ENCODE results near the gene P2RY11. TPM values are rescaled to one million over a fixed set of nuclear protein-coding genes. Genes with fewer than 3 reads are reported as not detected.

The P2RY11 gene
- total RNA-seq, 1 donor from 2014 or later: 19.3 TPM

GRCh38 chr19:10105509-10106099, 5.9 kb upstream of the P2RY11 start:
- Mint-ChIP-seq H3K4me3 (ENCODE audit: unreplicated experiment) (peak overlapping the region; percentile 95), H3K4me1 (ENCODE audit: low read depth, unreplicated experiment) (peaks cover 9% of the 10 kb centered on the region), H3K9me3 (ENCODE audit: unreplicated experiment) (no peaks in the 10 kb centered on the region), H3K27ac (ENCODE audit: unreplicated experiment) (peak overlapping the region; percentile 58), H3K36me3 (ENCODE audit: low read depth, unreplicated experiment) (peaks cover 5% of the 10 kb centered on the region), H3K27me3 (ENCODE audit: low read depth, unreplicated experiment) (no peaks in the 10 kb centered on the region)
- H3K27me3 ChIP-seq (ENCODE audit: insufficient read depth, low read length): no peaks in the 10 kb centered on the region
- H4K20me1 ChIP-seq (ENCODE audit: insufficient read depth, low read length): peaks cover 27% of the 10 kb centered on the region
- peaks cover 13% of the 10 kb centered on the region for H3K36me3 ChIP-seq (ENCODE audit: insufficient read depth, low read length)
- no peak for DNase-seq (ENCODE audit: low read depth)
- H3K27ac ChIP-seq (ENCODE audit: low read depth, low read length): peak overlapping the region; percentile 78
- no peak for FAIRE-seq
- peak overlapping the region; percentile 98 for H3K4me2 ChIP-seq (ENCODE audit: low read length)
- peaks cover 43% of the 10 kb centered on the region for H3K79me2 ChIP-seq (ENCODE audit: insufficient read depth, low read length)
- no peak overlapping the region for H2AFZ ChIP-seq (ENCODE audit: low read depth, low read length)
- H3K9ac ChIP-seq (ENCODE audit: low read length): no peak overlapping the region
- no peaks in the 10 kb centered on the region for H3K9me3 ChIP-seq (ENCODE audit: insufficient read depth, low read depth, low read length)
- TF ChIP-seq EZH2 (IDR thresholded peaks at IDR 0.05; ENCODE audit: insufficient read depth, low read length) (no peak), CTCF (IDR thresholded peaks at IDR 0.05; ENCODE audit: insufficient read depth, low read depth, low read length) (no peak)
- H3K4me1 ChIP-seq (ENCODE audit: insufficient read depth, low read length): peaks cover 9% of the 10 kb centered on the region
- no peak overlapping the region for H3K4me3 ChIP-seq (ENCODE audit: insufficient read depth, low read depth, low read length)

DNA sequence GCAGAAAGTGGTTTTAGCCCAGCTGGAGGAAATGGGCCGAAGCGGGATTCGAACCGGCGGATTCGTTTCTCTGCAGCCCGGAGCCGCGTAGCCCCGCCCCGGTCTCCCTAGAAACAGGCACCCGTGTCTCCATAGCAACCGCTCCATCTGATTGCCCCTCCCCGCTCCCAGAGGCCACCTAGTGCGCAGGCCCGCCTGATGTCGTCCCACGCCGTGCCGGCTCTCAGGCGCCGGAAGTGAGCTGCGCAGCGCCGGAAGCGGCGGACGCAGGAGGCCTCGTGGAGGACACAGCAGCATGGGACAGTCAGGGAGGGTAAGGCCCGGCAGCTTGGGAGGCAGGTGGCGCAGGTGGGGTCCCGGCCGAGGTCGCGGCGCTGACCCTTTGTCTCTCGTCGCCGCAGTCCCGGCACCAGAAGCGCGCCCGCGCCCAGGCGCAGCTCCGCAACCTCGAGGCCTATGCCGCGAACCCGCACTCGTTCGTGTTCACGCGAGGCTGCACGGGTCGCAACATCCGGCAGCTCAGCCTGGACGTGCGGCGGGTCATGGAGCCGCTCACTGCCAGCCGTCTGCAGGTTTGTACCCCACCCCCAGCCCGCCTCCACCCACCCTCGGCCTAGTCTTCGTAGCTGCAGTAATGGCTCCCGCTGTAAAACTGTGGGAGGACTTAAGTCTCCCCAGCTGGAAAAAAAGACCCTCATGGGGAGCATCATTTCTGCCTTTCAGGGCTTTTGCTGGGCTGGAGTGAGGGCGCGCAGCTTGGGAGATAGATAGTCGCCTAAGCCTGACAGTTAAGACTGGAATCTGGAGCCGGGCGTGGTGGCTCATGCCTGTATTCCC, 5.2 kb upstream of the P2RY11 start, which contains the start of gene PPAN:
TSS of gene PPAN (plus strand) at position 263 of the 837 bp plus-strand sequence. CDS start at position 296, 33 bp downstream.
- DNase-seq (ENCODE audit: low read depth) (peak; percentile 92), FAIRE-seq (no peak)
- Mint-ChIP-seq H3K4me3 (ENCODE audit: unreplicated experiment) (peak within 1 kb of the TSS; percentile 95), H3K9me3 (ENCODE audit: unreplicated experiment) (no peaks in the 10 kb centered on the region), H3K27me3 (ENCODE audit: low read depth, unreplicated experiment) (no peaks in the 10 kb centered on the region), H3K4me1 (ENCODE audit: low read depth, unreplicated experiment) (peaks cover 9% of the 10 kb centered on the region), H3K27ac (ENCODE audit: unreplicated experiment) (peak within 1 kb of the TSS; percentile 90), H3K36me3 (ENCODE audit: low read depth, unreplicated experiment) (peaks cover 8% of the 10 kb centered on the region)
- Histone ChIP-seq H3K79me2 (ENCODE audit: insufficient read depth, low read length) (peaks cover 43% of the 10 kb centered on the region), H3K4me3 (ENCODE audit: insufficient read depth, low read depth, low read length) (peak within 1 kb of the TSS; percentile 80), H3K36me3 (ENCODE audit: insufficient read depth, low read length) (peaks cover 13% of the 10 kb centered on the region), H4K20me1 (ENCODE audit: insufficient read depth, low read length) (peaks cover 29% of the 10 kb centered on the region), H2AFZ (ENCODE audit: low read depth, low read length) (peak within 1 kb of the TSS; percentile 70), H3K4me2 (ENCODE audit: low read length) (peak within 1 kb of the TSS; percentile 98), H3K4me1 (ENCODE audit: insufficient read depth, low read length) (peaks cover 9% of the 10 kb centered on the region), H3K27ac (ENCODE audit: low read depth, low read length) (peak within 1 kb of the TSS; percentile 78), H3K9me3 (ENCODE audit: insufficient read depth, low read depth, low read length) (no peaks in the 10 kb centered on the region), H3K9ac (ENCODE audit: low read length) (peak within 1 kb of the TSS; percentile 88), H3K27me3 (ENCODE audit: insufficient read depth, low read length) (no peaks in the 10 kb centered on the region)
- TF ChIP-seq CTCF (IDR thresholded peaks at IDR 0.05; ENCODE audit: insufficient read depth, low read depth, low read length) (no peak), EZH2 (IDR thresholded peaks at IDR 0.05; ENCODE audit: insufficient read depth, low read length) (no peak)

Measured in astrocyte (in vitro differentiated cells and primary cell).